RWPE1 (cell line): ENCODE data around the gene DGKH.

Experiments used
- CTCF ChIA-PET: fragments of 350-600 bp; sonication (Branson Sonifier 250); formaldehyde crosslinking; extraction: SDS; loops from one replicate; lab custom pipeline; 2021; lab: Yijun Ruan, JAX
- POLR2A ChIA-PET: fragments of 400-600 bp; formaldehyde crosslinking; extraction: SDS; loops from one replicate; lab custom pipeline; 2020; ENCODE audit warnings: antibody characterized with exemption; ENCODE audit not compliant: low non-redundant PET; lab: Yijun Ruan, JAX
- DNase-seq: peaks from one replicate; pipeline ENCODE4 v3.0.0; 2012; ENCODE audit warnings: low spot score
- H3K27ac ChIP-seq: fragments of 450-650 bp; 2 replicates; pipeline ENCODE4 v1.5.1; 2017
- CTCF ChIP-seq: fragments of 450-650 bp; conservative IDR thresholded peaks from 2 replicates; pipeline ENCODE4 v1.5.1; 2017; ENCODE audit warnings: low read depth, mild to moderate bottlenecking

The DGKH gene

GRCh38 chr13:42270160-42270856 is 221.9 kb downstream of the DGKH start:
- H3K27ac ChIP-seq = no peak overlapping the region
- POLR2A ChIA-PET = no interaction called here
- no peak for DNase-seq
- TF ChIP-seq CTCF = no peak
- CTCF ChIA-PET = interaction anchor here (0.6 kb wide), 1 partner anchor 20 kb away, joined by 3 read pairs; no protein-coding TSS in a partner anchor

GRCh38 chr13:42270857-42271215 is 222.4 kb downstream of the DGKH start:
- POLR2A ChIA-PET = no interaction called here

GRCh38 chr13:42271337-42272114 is 223.1 kb downstream of the DGKH start:
- ChIA-PET POLR2A (interaction anchor here (0.6 kb wide), 1 partner anchor 165 kb away, joined by 3 read pairs; no protein-coding TSS in a partner anchor), CTCF (interaction anchor here (0.6 kb wide), 2 partner anchors 21 to 118 kb away, joined by 3 read pairs; no protein-coding TSS in a partner anchor)
- peak overlapping the region; percentile 88 for H3K27ac ChIP-seq
- peak; percentile 97 for DNase-seq
- no peak for TF ChIP-seq CTCF

More at GRCh38 chr13:42270857-42271215, 222.4 kb downstream of the DGKH start:
- no peak for DNase-seq
- no peak for TF ChIP-seq CTCF
- CTCF ChIA-PET = interaction anchor here (0.6 kb wide), 1 partner anchor 117 kb away, joined by 3 read pairs; no protein-coding TSS in a partner anchor
- peak overlapping the region; percentile 88 for H3K27ac ChIP-seq

GRCh38 chr13:42272115-42272803 is 223.8 kb downstream of the DGKH start, which contains the start of gene AKAP11:
AKAP11 (plus strand) TSS chr13:42272152; CDS start chr13:42286349, 14,197 bp downstream.
- ChIA-PET CTCF (interaction anchor here (0.6 to 0.8 kb wide), 2 partner anchors 22 to 62 kb away, joined by 3 read pairs; no protein-coding TSS in a partner anchor), POLR2A (no interaction called here)
- no peak for TF ChIP-seq CTCF
- DNase-seq = peak; percentile 44
- peak within 1 kb of the TSS; percentile 88 for H3K27ac ChIP-seq

- TF ChIP-seq CTCF = no peak
- CTCF ChIA-PET = interaction anchor here (0.8 kb wide), 1 partner anchor 61 kb away, joined by 3 read pairs; no protein-coding TSS in a partner anchor
- peak overlapping the region; percentile 88 for H3K27ac ChIP-seq
- POLR2A ChIA-PET = no interaction called here
- no peak for DNase-seq
These were observed 224.3 kb downstream of the DGKH start for GRCh38 chr13:42272804-42273175.
